Right ventricle myocardium superior (tissue), 1 donor: ENCODE measurements around the gene MYO3B. TPM values are rescaled to one million over a fixed set of nuclear protein-coding genes. Genes with fewer than 3 reads are reported as not detected.

Experiments
- ATAC-seq: fragments of 200-7000 bp; cut with Tn5 transposase; one replicate; pipeline ENCODE4 v1.9.1; 2020; ENCODE audit warnings: mild to moderate bottlenecking; ENCODE audit not compliant: poor library complexity
- DNase-seq: peaks from one replicate; pipeline ENCODE4 v3.0.0-alpha.2; 2020
- intact Hi-C: fragments of 100-400 bp; cut with DNase I; formaldehyde crosslinking; loops from one replicate; pipeline ENCODE4 v1.11.2; 2022
- total RNA-seq: library from RNA; stranded (reverse); fragmentation: NEBNext Ultra II Directional; extraction: Animal tissue kit (Norgen Biotek cat#: 25700); gene quantifications from one replicate; pipeline ENCODE4 v1.2.1, GENCODE V29; 2021
- donor health status: DM: no; HTN: yes; CAD: no; lungs with severe emphysema.

The MYO3B gene
- total RNA-seq, 1 donor from 2014 or later, result not detected

DNA sequence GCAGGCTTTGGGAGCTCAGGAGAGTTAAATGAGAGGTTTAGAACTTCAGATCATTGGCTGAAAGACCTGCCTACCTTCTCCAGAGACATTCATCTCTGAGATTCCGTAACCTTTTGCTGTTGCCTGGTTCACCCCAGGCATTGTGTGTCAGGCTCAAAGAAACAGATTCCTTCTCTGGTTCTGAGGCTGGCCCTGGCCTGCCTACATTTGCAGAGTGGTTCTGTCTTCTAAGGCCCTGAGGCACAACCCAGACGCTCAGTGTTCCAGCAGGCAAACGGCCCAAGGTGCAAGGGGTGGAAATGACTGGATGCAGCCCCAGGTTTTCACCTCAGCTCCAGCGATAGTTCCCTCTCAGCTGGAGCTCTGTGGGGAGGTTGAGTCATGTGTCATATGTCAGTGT lies 48.3 kb downstream of the MYO3B start:
- intact Hi-C loops, result loop anchor here (10.0 kb wide), 1 partner anchor 589 kb away; the partner anchor contains the start of gene GAD1
- no peak for DNase-seq
- no peak for ATAC-seq

GRCh38 chr2:170227507-170227947 lies 49.6 kb downstream of the MYO3B start:
- intact Hi-C loops, result loop anchor here (10.0 kb wide), 1 partner anchor 587 kb away; the partner anchor contains the start of gene GAD1
- ATAC-seq, result peak; percentile 60
- DNase-seq, result no peak

DNA sequence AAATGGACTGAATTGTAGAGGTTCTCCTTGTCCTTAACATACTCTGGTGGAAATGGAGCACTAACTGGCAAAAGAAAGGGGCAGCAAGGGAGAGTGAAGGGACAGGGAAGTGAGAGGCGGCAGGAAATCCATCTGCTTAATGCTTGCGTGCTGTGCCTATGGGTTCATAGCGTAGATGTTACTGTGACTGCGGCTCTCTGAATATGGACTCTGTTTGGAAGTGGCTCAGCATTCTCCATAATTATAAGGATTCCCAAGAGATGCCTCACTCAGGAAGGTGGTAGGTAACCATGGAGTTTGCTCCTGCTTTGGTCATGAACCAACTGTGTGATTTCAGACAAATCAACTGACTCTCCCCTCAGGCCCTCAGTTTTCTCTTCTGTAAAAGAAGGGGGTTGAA lies 50.0 kb downstream of the MYO3B start:
- intact Hi-C loops, result loop anchor here (10.0 kb wide), 1 partner anchor 587 kb away; the partner anchor contains the start of gene GAD1
- ATAC-seq, result no peak
- DNase-seq, result no peak

DNA sequence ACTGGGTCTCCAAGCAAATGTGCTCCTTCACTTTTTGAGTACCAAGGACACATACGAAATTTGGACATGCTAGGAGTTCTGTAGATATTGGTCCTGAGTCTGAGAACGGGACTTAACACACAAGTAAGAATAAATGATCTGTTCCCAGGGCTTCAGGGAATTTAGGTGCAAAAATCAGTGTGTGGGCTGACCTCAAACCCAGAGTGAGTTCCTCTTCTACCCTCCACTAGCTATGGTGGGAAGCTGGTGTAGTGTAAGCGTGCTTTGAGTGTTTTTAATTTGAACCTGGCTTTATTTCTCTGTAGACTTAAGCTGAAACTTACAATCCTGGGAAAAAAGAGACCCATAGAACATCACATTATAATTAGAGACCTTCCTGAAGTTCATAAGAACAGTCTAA lies 50.5 kb downstream of the MYO3B start:
- no peak for DNase-seq
- ATAC-seq, result no peak
- intact Hi-C loops, result loop anchor here (10.0 kb wide), 1 partner anchor 586 kb away; the partner anchor contains the start of gene GAD1

GRCh38 chr2:170229125-170229524 lies 51.2 kb downstream of the MYO3B start:
- intact Hi-C loops, result loop anchor here (10.0 kb wide), 1 partner anchor 586 kb away; the partner anchor contains the start of gene GAD1
- ATAC-seq (no peak), DNase-seq (no peak)

DNA sequence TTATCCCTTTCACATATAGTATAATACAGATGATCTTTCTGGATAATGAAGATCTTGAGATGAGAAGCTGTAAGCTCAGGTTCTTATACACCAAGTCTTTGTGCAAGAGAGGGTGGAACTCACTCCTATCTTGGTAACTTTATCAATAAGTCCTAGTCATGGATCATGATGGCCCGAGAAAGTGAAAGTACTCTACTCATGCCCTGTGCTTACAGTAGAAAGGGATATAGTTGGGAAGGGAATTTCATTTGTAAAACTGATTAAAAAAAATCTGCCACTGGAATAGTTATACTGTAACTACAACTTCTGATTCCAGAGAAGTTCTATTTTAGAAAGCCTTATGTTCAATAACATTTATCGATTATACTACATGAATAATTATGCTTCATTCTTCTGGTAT lies 51.8 kb downstream of the MYO3B start:
- no peak for DNase-seq
- no peak for ATAC-seq
- intact Hi-C loops, result loop anchor here (10.0 kb wide), 1 partner anchor 585 kb away; the partner anchor contains the start of gene GAD1

- intact Hi-C loops, result no loop called here
- DNase-seq, result no peak
- no peak for ATAC-seq
These were observed 58.1 kb downstream of the MYO3B start for GRCh38 chr2:170235860-170236679.

- intact Hi-C loops, result no loop called here
- ATAC-seq, result no peak
- no peak for DNase-seq
These were observed 58.7 kb downstream of the MYO3B start for GRCh38 chr2:170236680-170237047.

- intact Hi-C loops, result no loop called here
- DNase-seq, result no peak
- no peak for ATAC-seq
These were observed 59.7 kb downstream of the MYO3B start for GRCh38 chr2:170237572-170238120.

- intact Hi-C loops, result no loop called here
- ATAC-seq, result no peak
These were observed 60.8 kb downstream of the MYO3B start for GRCh38 chr2:170238776-170239175.

GRCh38 chr2:170240629-170241028 lies 62.7 kb downstream of the MYO3B start:
- ATAC-seq, result no peak
- DNase-seq, result no peak
- intact Hi-C loops, result no loop called here

More at GRCh38 chr2:170238776-170239175, 60.8 kb downstream of the MYO3B start:
- no peak for DNase-seq

DNA sequence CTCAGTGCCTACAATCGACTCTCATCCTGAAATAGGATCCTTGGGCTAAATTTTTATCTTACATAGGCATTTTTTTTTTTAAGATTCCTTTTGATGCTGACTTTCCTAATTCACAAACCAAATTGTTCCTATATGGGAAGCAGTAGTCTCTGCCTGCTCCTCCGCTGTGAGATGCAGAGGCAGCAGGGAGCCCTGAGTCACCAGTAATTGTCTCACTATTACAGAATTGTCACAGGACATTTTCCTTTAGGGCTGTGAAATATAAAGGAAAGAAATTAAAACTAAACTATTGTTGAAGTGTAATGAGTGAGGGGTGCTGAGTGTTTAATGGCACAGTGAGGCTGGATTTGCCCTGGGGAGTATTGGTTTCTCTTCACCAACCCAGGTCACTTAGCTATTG lies 63.8 kb downstream of the MYO3B start:
- DNase-seq, result no peak
- no peak for ATAC-seq
- intact Hi-C loops, result no loop called here

GRCh38 chr2:170243118-170243837 lies 65.3 kb downstream of the MYO3B start:
- DNase-seq (no peak), ATAC-seq (no peak)
- intact Hi-C loops, result no loop called here

- DNase-seq (no peak), ATAC-seq (no peak)
- intact Hi-C loops, result no loop called here
These were observed 66.0 kb downstream of the MYO3B start for GRCh38 chr2:170243898-170244297.

DNA sequence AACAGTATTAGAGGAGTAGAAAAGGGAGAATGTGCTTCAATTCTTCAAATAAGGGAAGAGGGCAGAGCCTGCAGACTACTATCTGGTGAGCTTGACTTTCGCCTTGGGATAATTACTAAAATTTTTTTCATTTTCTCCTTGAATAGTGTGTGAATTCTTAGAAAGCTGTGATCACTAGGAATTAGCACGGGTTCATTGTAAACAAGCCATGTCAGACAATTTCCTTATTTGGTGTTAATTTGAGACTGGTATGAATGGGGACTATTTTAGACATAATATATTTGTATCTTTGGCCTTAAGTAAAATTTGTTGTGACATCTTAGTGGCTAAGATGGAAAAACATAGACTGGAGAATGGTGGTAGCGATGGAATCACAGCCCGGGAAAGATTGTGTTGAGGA lies 66.6 kb downstream of the MYO3B start:
- ATAC-seq, result no peak
- intact Hi-C loops, result no loop called here
- no peak for DNase-seq

DNA sequence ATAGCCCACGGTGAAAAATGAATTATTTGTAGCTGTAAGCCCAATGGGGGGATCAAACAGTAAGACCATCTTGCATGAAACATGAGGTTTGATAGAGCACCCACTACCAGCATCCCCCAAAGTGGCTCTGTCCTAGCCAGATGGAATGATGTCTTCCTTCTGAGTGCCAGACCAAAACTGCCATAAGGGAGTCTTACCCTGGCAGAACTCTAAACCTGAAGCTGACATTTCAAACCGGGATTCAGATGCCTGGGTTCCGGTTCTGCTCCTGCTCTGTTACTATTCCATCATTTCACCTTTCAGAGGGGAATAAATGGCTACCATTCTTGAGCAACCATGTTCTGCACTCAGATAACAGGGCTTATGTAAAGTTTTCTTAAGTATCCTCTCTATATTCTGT lies 67.4 kb downstream of the MYO3B start:
- intact Hi-C loops, result no loop called here
- no peak for DNase-seq
- no peak for ATAC-seq

DNA sequence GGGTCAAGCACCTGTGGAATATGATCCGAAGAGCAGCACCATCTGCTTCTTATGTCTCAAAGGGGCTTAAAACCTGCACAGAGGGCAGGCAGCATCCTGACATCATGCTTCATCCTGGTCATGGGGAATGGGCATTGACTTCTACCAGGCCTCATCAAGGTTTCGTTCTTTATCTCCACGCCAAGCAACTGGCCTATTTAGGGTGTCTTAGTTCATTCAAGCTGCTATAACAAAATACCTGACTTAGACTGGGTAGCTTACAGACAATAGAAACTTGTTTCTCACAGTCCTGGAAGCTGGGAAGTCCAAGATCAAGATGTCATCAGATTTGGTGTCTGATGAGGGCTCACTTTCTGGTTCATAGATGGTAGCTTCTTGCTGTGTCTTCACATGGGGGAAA lies 69.4 kb downstream of the MYO3B start:
- no peak for DNase-seq
- intact Hi-C loops, result no loop called here
- no peak for ATAC-seq

DNA sequence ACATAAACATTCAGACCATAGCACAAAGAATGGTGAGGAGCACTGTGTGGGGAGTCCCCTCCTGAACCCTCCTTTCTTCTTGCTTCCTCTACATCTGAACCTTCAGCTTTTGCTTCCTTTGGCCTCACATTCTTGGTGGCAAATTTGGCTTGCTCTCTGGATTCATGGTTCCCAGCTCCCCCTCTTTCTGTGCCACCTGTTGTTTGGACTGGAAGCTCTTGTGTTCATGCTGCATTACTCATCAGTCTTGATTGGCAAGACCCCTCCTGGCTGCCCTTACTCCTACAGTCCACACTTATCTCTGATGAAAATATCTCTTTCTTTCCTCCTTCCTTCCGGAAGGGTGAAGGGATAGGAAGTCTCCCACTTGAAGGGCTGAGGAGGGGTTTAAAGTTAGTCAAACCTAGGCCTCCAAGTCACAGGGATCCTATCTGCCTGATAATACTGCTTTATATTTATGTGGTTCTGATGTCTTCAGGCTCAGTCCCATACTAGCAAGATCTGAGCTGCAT lies 70.0 kb downstream of the MYO3B start:
- ATAC-seq (no peak), DNase-seq (no peak)
- intact Hi-C loops, result no loop called here
